HG02973 (cell line): Measurements from ENCODE around the gene LIN7A.
"Not testable (repeated sequence)": the region's sequence is repeated elsewhere in the genome, so short reads cannot be mapped to it uniquely, and the experiment has no call there.

Experiments
- ATAC-seq: cut with Tn5 transposase; IDR thresholded peaks from one replicate; pipeline ENCODE4 v1.9.1; 2021; ENCODE audit warnings: moderate library complexity; ENCODE audit not compliant: unreplicated experiment

LIN7A gene

GRCh38 chr12:80811957-80812708, 125.6 kb downstream of the LIN7A start:
- no peak for ATAC-seq

DNA sequence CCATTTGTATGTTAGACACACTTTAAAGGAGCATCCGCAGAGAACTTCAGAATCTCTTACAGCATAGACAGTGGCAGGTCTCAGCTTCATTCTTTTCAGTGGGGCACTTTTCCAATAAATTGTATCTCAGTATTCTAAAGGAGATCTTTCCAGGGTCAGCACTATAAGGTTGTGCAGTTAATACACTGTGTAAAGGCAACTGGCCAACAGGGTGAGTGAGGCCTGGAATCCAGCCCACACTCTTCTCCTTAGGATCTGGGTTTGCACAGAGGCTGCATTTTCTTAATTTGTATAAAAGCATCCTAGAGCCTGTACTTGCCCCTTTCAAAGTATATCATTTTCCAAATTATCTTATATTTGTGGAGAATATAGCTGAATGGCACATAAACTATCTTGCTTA, 126.9 kb downstream of the LIN7A start:
- ATAC-seq = no peak

GRCh38 chr12:80807640-80808288, 130.0 kb downstream of the LIN7A start:
- peak; percentile 95 for ATAC-seq

DNA sequence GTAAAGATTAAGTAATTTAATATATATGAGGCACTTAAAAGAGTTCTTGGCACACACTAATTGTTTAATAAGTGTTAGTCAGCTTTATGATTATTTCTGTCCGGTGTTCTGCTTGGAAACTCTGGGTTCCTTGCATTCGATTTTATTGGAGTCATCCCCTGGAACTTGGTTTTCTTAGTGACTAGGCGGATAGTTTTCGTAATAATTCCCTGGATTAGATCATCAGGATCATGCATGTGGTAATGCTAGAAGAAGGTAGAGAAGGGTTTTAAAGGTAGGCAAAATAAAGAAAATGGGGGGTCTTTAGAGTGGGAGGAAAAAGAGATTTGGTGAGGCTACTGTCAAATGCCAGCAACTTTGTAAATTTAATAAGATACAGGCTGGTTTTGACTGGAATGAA, 132.6 kb downstream of the LIN7A start:
- no peak for ATAC-seq

DNA sequence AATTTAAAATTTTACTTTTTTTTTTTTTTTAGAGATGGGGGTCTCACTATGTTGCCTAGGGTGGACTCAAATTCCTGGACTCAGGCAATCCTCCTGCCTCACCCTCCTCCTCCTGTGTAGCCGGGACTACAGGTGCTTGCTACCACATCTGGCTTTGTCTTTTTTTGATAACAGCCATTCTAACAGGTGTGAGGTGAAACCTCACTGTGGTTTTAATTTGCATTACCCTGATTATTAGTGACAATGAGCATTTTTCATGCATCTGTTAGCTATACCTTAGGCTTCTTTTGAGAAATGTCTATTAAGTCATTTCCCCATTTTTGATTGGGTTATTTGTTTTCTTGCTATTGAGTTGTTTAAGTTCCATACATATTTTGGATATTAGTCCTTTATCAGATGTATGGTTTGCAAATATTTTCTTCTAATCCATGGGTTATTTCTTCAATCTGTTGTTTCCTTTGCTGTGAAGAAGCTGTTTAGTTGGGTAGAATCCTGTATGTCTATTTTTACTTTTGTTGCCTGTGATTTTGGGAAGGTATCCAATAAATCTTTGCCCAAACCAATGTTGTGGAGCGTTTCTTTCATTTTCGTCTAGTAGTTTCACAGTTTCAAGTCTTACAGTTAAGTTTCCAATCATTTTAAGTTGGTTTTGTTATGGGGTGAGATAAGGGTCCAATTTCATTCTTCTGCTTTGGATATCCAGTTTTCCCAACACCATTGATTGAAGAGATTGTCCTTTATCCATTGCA, 134.9 kb downstream of the LIN7A start:
- peak; percentile 87 for ATAC-seq

DNA sequence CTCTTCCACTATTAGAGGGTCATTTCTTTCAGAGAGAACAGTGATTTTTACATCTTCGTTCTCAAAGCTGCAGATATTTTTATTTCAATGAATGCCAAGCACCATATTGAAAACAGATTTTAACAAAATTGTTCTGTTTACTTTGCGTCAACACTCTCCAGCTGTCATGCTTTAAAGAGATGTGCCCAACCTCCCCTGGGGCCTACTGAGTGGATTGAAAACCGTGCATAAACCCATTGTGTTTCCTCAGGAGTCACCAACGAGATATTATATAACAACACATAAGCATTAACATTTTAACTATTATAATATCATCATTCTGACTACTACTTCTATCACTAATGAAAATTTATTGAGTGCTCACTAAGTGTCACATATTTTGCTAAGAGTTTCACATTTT, 139.5 kb downstream of the LIN7A start:
- no peak for ATAC-seq

DNA sequence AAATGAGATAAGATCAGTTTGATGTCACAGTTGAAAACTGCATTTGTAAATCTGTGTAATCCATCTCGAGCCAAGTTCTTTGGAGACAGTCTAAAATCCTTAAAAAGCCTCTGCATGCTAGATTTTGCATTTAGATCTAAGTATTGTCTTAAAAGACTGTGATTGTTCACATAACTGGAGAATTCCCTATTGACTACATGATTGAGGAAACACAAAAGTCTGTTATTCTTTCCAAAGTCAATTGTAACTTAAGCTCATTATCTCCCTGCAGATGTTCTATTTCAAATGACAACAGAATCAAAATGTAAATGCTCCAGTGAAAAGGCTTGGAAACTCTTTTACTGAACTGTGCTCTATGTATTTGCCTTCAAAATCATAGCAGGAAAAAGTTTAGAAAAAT, 143.2 kb downstream of the LIN7A start:
- ATAC-seq = no peak

GRCh38 chr12:80792861-80793260, 144.9 kb downstream of the LIN7A start:
- ATAC-seq = no peak

DNA sequence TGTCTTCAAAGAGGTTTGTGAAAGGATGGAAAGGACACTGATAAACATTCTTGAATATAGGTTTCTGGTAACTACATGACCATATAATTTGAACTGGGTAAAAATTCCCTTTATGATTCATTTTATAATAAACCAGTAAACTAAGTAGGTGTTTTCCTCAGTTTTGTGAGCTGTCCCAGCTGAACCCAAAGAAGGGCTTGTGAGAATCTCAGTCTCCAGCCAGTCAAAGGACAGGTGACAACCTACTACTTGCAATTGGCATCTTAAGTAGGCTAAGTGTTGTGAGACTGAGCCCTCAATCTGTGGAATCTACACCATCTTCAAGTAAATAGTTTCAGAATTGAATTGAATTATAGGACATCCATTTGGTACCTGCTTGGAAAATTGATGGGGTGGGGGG, 145.9 kb downstream of the LIN7A start:
- no peak for ATAC-seq

GRCh38 chr12:80788407-80788806, 149.3 kb downstream of the LIN7A start:
- not testable (repeated sequence) for ATAC-seq

DNA sequence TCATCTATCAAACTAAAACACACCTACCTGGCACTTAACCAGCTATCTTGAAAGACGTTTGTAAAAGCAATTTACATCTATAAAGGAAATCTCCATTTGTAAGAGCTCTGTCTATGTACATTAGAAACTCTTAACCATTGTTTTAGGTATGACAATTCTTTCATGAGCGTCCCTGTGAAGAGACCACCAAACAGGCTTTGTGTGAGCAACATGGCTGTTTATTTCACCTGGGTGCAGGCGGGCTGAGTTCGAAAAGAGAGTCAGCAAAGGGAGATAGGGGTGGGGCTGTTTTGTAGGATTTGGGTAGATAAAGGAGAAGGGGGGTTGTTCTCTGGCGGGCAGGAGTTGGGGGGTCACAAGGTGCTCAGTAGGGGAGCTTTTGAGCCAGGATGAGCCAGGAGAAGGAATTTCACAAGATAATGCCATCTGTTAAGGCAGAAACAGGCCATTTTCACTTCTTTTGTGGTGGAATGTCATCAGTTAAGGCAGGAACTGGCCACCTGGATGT, 154.7 kb downstream of the LIN7A start:
- not testable (repeated sequence) for ATAC-seq

DNA sequence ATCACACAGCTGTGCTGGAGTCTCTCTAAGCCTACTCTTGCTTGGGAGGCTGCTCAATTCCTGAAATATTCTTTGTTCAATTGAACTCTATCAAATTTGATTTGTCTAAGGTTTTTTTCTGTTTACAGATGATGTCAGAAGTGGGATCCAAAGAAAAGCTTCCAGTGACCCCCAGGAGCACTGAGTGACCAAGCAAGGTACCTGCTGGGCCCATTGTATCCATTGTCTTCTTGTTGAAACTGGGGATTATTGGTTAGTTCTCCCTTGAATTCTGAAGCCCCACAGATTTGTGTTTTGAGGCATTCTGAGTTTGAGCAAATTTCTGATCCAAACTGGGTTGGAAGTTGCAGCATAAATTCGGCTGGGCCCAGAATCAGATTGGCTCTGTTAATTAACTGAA, 156.4 kb downstream of the LIN7A start:
- ATAC-seq = no peak

DNA sequence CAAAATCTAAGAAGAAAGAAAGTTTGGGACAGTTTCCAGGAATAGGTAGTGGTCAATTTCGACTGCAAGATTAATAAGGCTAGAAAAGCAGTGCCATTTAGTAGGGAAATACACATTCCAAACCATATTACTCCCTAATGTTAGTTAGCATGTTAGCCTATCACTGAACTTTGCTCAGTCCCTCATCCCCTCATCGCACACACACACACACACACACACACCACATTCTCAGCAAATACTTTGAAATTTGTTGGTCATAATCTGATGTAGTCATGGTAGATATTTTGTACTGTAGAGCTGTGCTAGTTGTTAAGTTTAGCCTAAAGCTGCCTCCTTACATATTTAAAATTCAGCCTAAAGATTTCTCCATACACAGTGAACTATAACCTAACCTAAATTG, 157.0 kb downstream of the LIN7A start:
- no peak for ATAC-seq

DNA sequence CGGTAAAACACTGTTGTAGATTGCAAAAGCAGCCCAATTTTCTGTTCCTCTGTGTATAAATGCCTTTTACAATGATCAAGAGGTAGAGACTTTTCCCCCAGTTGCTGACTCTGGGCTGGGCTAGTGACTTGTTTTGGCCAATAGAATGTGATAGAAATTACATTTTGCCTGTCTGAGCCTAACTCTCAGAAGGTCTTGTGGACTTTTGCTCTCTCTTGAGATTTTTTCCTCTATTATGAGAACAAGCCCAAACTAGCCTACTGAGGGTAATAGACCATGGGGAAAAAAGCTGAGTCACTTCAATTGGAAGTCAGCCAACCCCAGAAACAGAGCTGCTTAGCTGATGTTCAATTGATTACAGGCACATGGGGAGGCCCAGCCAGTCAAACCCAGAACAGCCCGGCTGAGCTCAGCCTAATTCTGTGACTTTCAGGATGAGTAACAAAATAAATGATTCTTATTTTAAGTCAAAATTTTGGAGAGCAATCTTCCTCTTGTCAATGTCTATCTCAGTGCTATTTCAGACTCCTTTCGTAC, 159.7 kb downstream of the LIN7A start:
- peak; percentile 97 for ATAC-seq

GRCh38 chr12:80777587-80777986, 160.1 kb downstream of the LIN7A start:
- no peak for ATAC-seq

GRCh38 chr12:80776706-80777105, 161.0 kb downstream of the LIN7A start:
- ATAC-seq = no peak

GRCh38 chr12:80770958-80771357, 166.8 kb downstream of the LIN7A start:
- no peak for ATAC-seq

- no peak for ATAC-seq
Observed at GRCh38 chr12:80769553-80770140, 168.1 kb downstream of the LIN7A start.

GRCh38 chr12:80766897-80767296, 170.8 kb downstream of the LIN7A start:
- peak; percentile 82 for ATAC-seq

DNA sequence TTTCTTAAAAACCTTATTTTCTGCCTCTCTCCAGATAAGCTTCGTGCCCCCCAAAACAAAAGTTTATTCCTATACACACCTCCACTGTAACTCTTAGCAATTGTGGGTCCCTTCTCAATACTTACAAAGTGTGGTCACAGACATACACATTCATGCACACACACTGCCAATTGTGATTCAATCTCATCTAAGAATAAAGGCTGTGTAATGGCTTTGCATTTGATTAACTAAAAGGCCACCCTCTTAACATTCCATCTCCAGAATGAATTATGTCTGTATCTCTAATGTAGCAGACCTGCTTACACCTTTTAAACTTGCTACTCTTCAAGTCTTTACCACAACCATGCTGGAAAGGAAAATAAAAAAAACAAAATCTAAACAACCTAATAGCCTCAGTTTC, 171.5 kb downstream of the LIN7A start:
- ATAC-seq = no peak

- no peak for ATAC-seq
Observed at GRCh38 chr12:80763874-80764273, 173.9 kb downstream of the LIN7A start.
